CD4-positive, CD25-positive, alpha-beta regulatory T cell (primary cell): ENCODE measurements around the gene PRF1. TPM values are rescaled to one million over a fixed set of nuclear protein-coding genes. Genes with fewer than 3 reads are reported as not detected.

Experiments
- ATAC-seq, 2 donors: fragments of 150-1000 bp; cut with Tn5 transposase; one replicate each; pipeline ENCODE4 v1.10.0; 2021; ENCODE audit warnings: low read depth in 2 of 2, moderate number of reproducible peaks in 2 of 2, moderate library complexity in 1 of 2
- DNase-seq, 3 donors: peaks; one replicate each; pipeline versions ENCODE4 v3.0.0 to v3.0.0-alpha.2; 2012 to 2022; ENCODE audit warnings: mixed read lengths in 1 of 3
- H3K27ac ChIP-seq: one replicate; pipeline ENCODE4 v1.7.0; 2013; ENCODE audit warnings: mild to moderate bottlenecking, low read length; ENCODE audit not compliant: insufficient read depth, poor library complexity, severe bottlenecking
- H3K27me3 ChIP-seq: one replicate; pipeline ENCODE4 v1.7.0; 2013; ENCODE audit warnings: low read length; ENCODE audit not compliant: control insufficient read depth, insufficient read depth
- H3K36me3 ChIP-seq: one replicate; pipeline ENCODE4 v1.7.0; 2013; ENCODE audit warnings: mild to moderate bottlenecking, low read length, moderate library complexity; ENCODE audit not compliant: control insufficient read depth, insufficient read depth
- H3K4me1 ChIP-seq: 2 replicates; pipeline ENCODE4 v1.7.0; 2013; ENCODE audit warnings: mild to moderate bottlenecking, low read length; ENCODE audit not compliant: insufficient read depth, control insufficient read depth, poor library complexity, severe bottlenecking
- H3K4me3 ChIP-seq: one replicate; pipeline ENCODE4 v1.7.0; 2013; ENCODE audit warnings: low read depth, mild to moderate bottlenecking, low read length, moderate library complexity
- H3K9me3 ChIP-seq, 2 experiments: 1 replicate in 1 of 2; 2 replicates in 1 of 2; pipeline ENCODE4 v1.7.0; 2013; ENCODE audit warnings: low read length in 2 of 2, mild to moderate bottlenecking in 1 of 2, moderate library complexity in 1 of 2; ENCODE audit not compliant: control insufficient read depth in 2 of 2
- H3K27ac Mint-ChIP-seq, 3 donors: one replicate each; pipeline ENCODE4 v1.8.0; 2020 to 2022; ENCODE audit warnings: mild to moderate bottlenecking in 3 of 3, mixed read lengths in 3 of 3, moderate library complexity in 2 of 3
- H3K27me3 Mint-ChIP-seq: one replicate; pipeline ENCODE4 v1.8.0; 2022; ENCODE audit warnings: mild to moderate bottlenecking, mixed read lengths
- H3K36me3 Mint-ChIP-seq: one replicate; pipeline ENCODE4 v1.8.0; 2020; ENCODE audit warnings: mixed read lengths
- H3K4me1 Mint-ChIP-seq, 4 donors: one replicate each; pipeline ENCODE4 v1.8.0; 2020 to 2022; ENCODE audit warnings: mixed read lengths in 4 of 4, mild to moderate bottlenecking in 1 of 4
- H3K4me3 Mint-ChIP-seq, 4 donors: one replicate each; pipeline ENCODE4 v1.8.0; 2020 to 2022; ENCODE audit warnings: mild to moderate bottlenecking in 4 of 4, mixed read lengths in 4 of 4, moderate library complexity in 3 of 4
- H3K9me3 Mint-ChIP-seq, 7 donors: one replicate each; pipeline ENCODE4 v1.8.0; 2020 to 2022; ENCODE audit warnings: mixed read lengths in 7 of 7, mild to moderate bottlenecking in 3 of 7, moderate library complexity in 2 of 7
- polyA plus RNA-seq, 4 donors: library from polyadenylated mRNA; unstranded; fragments of 300-500 nt; fragmentation: Illumina TruSeq; gene quantifications; one replicate each; pipeline ENCODE4 v1.2.3, GENCODE V29; 2021
- total RNA-seq: library from RNA; stranded (reverse); gene quantifications from one replicate; pipeline ENCODE4 v1.2.3, GENCODE V29; 2022

PRF1 gene
- total and polyA plus RNA-seq, 5 donors from 2014 or later, result 32.4 to 187 (median 139) TPM

DNA sequence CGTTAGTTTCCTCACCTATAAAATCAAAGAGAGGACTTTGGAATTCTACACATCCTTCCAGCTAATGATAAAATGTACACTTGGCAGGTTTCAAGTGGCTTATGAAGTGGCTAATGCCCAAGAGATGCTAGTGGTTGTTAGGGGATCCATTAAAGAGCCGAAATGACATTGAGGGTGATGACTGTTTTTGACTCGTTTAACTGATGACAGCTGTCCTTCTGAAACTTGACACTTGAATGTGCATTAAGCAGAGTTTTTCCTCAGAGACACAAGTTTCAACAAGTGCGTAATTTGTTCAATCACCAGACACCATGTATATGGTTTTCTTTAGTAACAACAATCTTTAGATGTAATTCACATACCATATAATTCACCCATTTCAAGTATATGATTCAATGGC, 1.6 kb upstream of the PRF1 start:
- no peaks in the 10 kb centered on the region for H3K9me3 ChIP-seq
- H3K4me3 Mint-ChIP-seq, result peak overlapping the region; percentile 19 to 97 (median 70)
- ATAC-seq (no peak), DNase-seq (no peak)
- peaks cover 4% of the 10 kb centered on the region for H3K27me3 Mint-ChIP-seq
- H3K27ac ChIP-seq, result peak overlapping the region; percentile 67
- H3K4me1 Mint-ChIP-seq, result peaks cover 0 to 53% (median 34%) of the 10 kb centered on the region in 4 donors
- H3K36me3 Mint-ChIP-seq, result peaks cover 8% of the 10 kb centered on the region
- no peaks in the 10 kb centered on the region for H3K9me3 Mint-ChIP-seq
- peaks cover 41% of the 10 kb centered on the region for H3K4me1 ChIP-seq
- H3K27ac Mint-ChIP-seq, result peak overlapping the region in 2 of 3 donors; percentile 96 to 97
- H3K4me3 ChIP-seq, result no peak overlapping the region
- no peaks in the 10 kb centered on the region for H3K27me3 ChIP-seq
- H3K36me3 ChIP-seq, result peaks cover 13% of the 10 kb centered on the region

DNA sequence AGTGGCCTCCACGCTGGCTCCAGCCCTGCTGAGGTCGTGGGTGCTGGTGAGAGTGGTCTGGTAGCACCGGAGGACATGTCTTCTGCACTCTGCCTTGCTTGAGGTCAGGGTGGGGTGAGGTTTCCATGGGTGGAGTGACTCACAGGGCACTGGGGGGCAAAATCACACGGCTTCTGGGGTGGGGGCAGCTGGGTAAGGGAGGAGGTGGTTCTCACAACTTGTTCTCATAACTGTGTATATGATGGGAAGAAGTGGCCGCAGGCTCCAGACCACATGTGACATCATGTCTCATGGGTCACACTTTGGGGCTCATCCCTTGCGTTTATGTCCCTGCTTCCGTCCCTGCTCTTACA, 884 bp upstream of the PRF1 start:
- Histone ChIP-seq H3K4me3 (peak overlapping the region; percentile 71), H3K36me3 (peaks cover 20% of the 10 kb centered on the region), H3K9me3 (no peaks in the 10 kb centered on the region), H3K27ac (peak overlapping the region; percentile 67), H3K27me3 (no peaks in the 10 kb centered on the region), H3K4me1 (peaks cover 41% of the 10 kb centered on the region)
- Mint-ChIP-seq H3K27me3 (peaks cover 4% of the 10 kb centered on the region), H3K4me3 (peak overlapping the region; percentile 90 to 100 (median 98)), H3K4me1 (peaks cover 0 to 55% (median 34%) of the 10 kb centered on the region in 4 donors), H3K36me3 (peaks cover 12% of the 10 kb centered on the region), H3K9me3 (no peaks in the 10 kb centered on the region), H3K27ac (peak overlapping the region; percentile 96 to 100 (median 97))
- no peak for ATAC-seq
- no peak for DNase-seq

DNA sequence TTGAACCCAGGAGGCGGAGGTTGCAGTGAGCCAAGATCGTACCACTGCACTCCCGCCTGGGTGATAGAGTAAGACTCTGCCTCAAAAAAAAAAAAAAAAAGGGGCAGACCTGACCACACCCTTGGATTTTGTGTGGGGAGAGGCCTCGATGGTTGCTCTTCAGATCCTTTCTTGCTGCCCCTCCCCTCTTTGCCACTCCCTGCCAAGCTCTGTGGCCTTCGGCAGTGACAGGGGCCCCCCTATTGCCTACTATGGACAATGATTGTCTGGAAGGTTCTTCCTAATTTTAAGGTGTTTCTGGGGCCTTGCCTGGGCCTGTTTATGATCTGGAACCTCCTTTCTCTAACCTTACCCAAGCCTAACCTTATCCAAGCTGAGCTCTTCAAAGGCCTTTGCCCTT, 795 bp downstream of the PRF1 start:
- ATAC-seq (no peak), DNase-seq (peak in 1 of 3 donors; percentile 34)
- peak overlapping the region; percentile 90 to 100 (median 98) for H3K4me3 Mint-ChIP-seq
- Histone ChIP-seq H3K27me3 (no peaks in the 10 kb centered on the region), H3K27ac (peak overlapping the region; percentile 67), H3K36me3 (peaks cover 36% of the 10 kb centered on the region), H3K4me1 (peaks cover 41% of the 10 kb centered on the region), H3K4me3 (peak overlapping the region; percentile 90), H3K9me3 (no peaks in the 10 kb centered on the region)
- peak overlapping the region; percentile 96 to 100 (median 97) for H3K27ac Mint-ChIP-seq
- H3K27me3 Mint-ChIP-seq, result peaks cover 4% of the 10 kb centered on the region
- no peaks in the 10 kb centered on the region for H3K9me3 Mint-ChIP-seq
- peaks cover 26% of the 10 kb centered on the region for H3K36me3 Mint-ChIP-seq
- peaks cover 5 to 63% (median 37%) of the 10 kb centered on the region in 4 donors for H3K4me1 Mint-ChIP-seq

DNA sequence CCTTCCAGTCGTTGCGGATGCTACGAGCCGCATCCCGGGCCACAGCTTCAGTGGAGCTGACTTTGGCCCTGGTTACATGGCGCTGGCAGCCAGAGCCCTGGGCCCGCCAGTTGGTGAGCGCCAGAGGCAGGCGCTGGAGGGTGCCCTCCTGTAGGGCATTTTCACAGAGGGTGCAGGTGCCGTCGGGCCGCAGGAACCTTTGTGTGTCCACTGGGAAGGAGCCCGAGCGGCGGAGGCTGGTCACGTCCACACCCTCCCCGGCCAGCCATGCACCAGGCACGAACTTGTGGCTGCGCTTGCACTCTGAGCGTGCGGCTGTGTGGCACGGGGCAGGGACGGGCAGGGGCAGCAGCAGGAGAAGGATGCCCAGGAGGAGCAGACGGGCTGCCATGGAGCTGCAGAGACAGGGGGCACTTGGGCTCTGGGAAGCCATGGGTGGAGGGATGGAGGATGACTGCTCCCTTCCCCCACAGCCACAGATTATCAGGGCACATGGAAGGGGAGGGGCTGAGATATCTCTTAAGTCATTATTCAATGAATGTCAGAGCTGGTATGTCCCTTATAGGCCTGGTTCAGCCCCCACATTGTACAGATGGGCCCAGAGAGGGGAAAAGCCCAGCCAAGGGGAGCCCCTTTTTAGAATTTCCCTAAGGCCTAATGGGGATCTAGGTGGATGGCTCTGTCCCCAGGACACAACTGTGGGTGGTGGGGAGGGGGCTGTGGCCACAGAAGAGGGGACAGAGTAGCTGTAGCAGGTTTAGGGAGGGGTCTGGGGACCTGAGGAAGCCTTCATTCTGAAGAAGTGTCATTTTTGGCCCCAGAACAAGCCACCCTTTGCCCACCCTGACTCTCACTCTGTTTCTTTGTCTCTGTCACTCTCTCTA, 1.8 kb downstream of the PRF1 start:
- H3K27me3 ChIP-seq, result no peaks in the 10 kb centered on the region
- no peaks in the 10 kb centered on the region for H3K9me3 Mint-ChIP-seq
- peak overlapping the region; percentile 68 for H3K4me3 ChIP-seq
- H3K36me3 ChIP-seq, result peaks cover 41% of the 10 kb centered on the region
- no peaks in the 10 kb centered on the region for H3K9me3 ChIP-seq
- peak overlapping the region; percentile 90 to 100 (median 98) for H3K4me3 Mint-ChIP-seq
- peak overlapping the region; percentile 83 to 100 (median 96) for H3K27ac Mint-ChIP-seq
- H3K4me1 ChIP-seq, result peaks cover 41% of the 10 kb centered on the region
- DNase-seq (no peak), ATAC-seq (no peak)
- H3K27me3 Mint-ChIP-seq, result peaks cover 4% of the 10 kb centered on the region
- peaks cover 32% of the 10 kb centered on the region for H3K36me3 Mint-ChIP-seq
- H3K27ac ChIP-seq, result peak overlapping the region; percentile 25
- peaks cover 5 to 72% (median 42%) of the 10 kb centered on the region in 4 donors for H3K4me1 Mint-ChIP-seq

DNA sequence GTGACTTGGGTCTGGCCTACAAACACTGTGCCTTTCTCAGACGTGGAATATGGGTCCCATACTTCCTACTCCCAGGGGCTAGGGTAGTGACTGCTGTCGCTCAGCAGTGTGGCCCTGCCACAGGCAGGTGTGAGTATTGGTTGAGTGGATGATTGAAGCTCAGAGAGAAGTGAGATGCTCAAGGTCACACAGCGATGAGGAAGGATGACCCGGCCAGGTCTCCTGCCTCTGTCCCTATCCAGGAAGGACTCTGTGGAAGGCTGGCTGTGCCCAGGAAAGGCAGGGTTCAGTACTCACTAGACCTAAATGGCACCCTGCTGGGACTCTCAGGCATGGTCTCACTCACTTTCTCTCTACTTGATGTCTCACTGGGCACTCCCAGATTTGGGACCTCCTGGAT, 2.8 kb downstream of the PRF1 start:
- H3K9me3 ChIP-seq, result no peaks in the 10 kb centered on the region
- Mint-ChIP-seq H3K27me3 (peaks cover 4% of the 10 kb centered on the region), H3K4me3 (peak overlapping the region in 3 of 4 donors; percentile 29 to 54 (median 50)), H3K36me3 (peaks cover 33% of the 10 kb centered on the region), H3K4me1 (peaks cover 5 to 74% (median 45%) of the 10 kb centered on the region in 4 donors), H3K9me3 (no peaks in the 10 kb centered on the region), H3K27ac (peak overlapping the region in 1 of 3 donors; percentile 44)
- H3K27me3 ChIP-seq, result no peaks in the 10 kb centered on the region
- peaks cover 41% of the 10 kb centered on the region for H3K36me3 ChIP-seq
- H3K4me3 ChIP-seq, result no peak overlapping the region
- H3K27ac ChIP-seq, result no peak overlapping the region
- H3K4me1 ChIP-seq, result peaks cover 41% of the 10 kb centered on the region
- ATAC-seq (no peak), DNase-seq (no peak)

DNA sequence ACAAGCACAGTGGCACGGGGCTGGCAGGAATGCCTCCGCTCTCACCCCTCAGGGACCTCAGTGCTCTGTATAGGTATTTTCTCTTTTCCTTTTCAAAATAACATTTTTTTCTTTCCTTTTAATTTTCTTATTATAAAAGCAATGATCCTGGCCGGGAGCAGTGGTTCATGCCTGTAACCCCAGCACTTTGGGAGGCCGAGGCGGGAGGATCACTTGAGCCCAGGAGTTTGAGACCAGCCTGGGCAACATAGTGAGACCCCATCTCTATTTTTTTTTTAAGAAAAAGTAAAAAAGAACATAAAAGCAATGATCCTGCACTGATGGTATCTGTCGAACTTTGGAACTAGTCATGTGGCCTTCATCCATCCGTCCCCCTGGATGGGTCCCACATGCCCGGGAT, 3.2 kb downstream of the PRF1 start:
- Histone ChIP-seq H3K27me3 (no peaks in the 10 kb centered on the region), H3K4me1 (peaks cover 41% of the 10 kb centered on the region), H3K9me3 (no peaks in the 10 kb centered on the region), H3K36me3 (peaks cover 41% of the 10 kb centered on the region), H3K4me3 (no peak overlapping the region), H3K27ac (no peak overlapping the region)
- no peaks in the 10 kb centered on the region for H3K9me3 Mint-ChIP-seq
- DNase-seq (no peak), ATAC-seq (no peak)
- peak overlapping the region in 1 of 3 donors; percentile 44 for H3K27ac Mint-ChIP-seq
- H3K4me1 Mint-ChIP-seq, result peaks cover 5 to 74% (median 45%) of the 10 kb centered on the region in 4 donors
- peaks cover 4% of the 10 kb centered on the region for H3K27me3 Mint-ChIP-seq
- peak overlapping the region in 2 of 4 donors; percentile 29 to 54 for H3K4me3 Mint-ChIP-seq
- H3K36me3 Mint-ChIP-seq, result peaks cover 33% of the 10 kb centered on the region

DNA sequence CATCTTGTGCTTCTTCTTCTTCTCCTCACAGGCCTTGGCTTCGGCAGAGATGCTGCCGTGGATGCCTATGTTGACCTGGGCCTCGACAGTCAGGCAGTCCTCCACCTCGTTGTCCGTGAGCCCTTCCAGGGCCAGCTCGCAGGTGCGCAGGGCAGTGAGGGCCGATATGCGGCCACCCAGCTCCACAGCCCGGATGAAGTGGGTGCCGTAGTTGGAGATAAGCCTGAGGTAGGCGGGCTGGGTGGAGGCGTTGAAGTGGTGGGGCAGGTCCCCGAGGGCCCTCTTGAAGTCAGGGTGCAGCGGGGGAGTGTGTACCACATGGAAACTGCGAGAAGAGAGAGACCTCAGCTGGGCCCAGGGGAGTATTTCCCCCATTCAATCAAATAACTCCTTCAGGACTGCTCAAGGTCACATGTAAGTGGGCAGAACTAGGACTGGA, 3.7 kb downstream of the PRF1 start:
- Mint-ChIP-seq H3K4me3 (peak overlapping the region in 1 of 4 donors; percentile 51), H3K9me3 (no peaks in the 10 kb centered on the region), H3K4me1 (peaks cover 5 to 72% (median 42%) of the 10 kb centered on the region in 4 donors), H3K27me3 (peaks cover 4% of the 10 kb centered on the region), H3K36me3 (peaks cover 33% of the 10 kb centered on the region), H3K27ac (no peak overlapping the region)
- ATAC-seq (no peak), DNase-seq (no peak)
- H3K9me3 ChIP-seq, result no peaks in the 10 kb centered on the region
- no peaks in the 10 kb centered on the region for H3K27me3 ChIP-seq
- H3K4me1 ChIP-seq, result peaks cover 41% of the 10 kb centered on the region
- H3K27ac ChIP-seq, result no peak overlapping the region
- H3K36me3 ChIP-seq, result peaks cover 41% of the 10 kb centered on the region
- no peak overlapping the region for H3K4me3 ChIP-seq
